Central memory CD4-positive, alpha-beta T cell (primary cell): ENCODE data around the gene CEMIP.
"Not testable (repeated sequence)": the region's sequence is repeated elsewhere in the genome, so short reads cannot be mapped to it uniquely, and the experiment has no call there.

Source experiments
- DNase-seq: peaks from one replicate; pipeline ENCODE4 v3.0.0; 2022

Gene CEMIP

DNA sequence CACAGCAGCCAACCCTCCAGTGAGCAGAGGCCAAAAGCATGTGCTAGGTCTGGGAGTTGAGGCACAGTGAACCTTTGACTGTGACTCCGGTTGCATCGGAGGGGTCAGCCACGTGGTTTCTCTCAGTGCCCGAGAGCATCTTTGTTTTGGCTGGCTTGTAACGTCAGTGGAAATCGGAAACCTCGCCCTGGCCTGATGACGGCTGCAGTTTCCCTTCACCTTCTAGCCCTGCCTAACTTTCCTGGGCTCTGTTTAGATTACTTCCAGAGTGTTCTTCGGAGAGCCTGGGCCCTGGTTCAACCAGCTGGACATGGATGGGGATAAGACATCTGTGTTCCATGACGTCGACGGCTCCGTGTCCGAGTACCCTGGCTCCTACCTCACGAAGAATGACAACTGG is 153.8 kb downstream of the CEMIP start:
- DNase-seq, result no peak

DNA sequence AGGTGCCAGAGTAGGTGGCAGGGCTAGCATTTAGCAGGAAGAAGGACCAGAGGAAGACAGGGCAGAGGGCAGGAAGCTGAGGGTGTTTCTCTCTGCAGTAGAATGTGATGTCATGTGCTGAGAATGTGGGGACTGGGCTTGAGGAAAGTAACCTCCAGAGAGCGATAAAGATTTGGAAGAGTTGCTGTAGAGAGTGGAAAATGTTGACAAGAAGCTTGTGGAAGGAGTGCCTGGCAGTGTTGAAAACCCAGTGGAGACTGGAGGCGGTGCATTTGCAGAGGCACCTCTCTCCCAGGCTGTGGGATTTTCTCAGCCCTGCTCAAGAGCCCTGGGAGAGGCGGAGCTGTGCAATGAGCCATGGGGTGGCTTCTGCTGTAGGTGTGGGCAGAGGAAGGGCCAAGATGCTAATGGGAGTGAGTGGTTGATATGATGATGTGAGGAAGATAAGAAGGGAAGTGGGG is 155.6 kb downstream of the CEMIP start:
- no peak for DNase-seq

DNA sequence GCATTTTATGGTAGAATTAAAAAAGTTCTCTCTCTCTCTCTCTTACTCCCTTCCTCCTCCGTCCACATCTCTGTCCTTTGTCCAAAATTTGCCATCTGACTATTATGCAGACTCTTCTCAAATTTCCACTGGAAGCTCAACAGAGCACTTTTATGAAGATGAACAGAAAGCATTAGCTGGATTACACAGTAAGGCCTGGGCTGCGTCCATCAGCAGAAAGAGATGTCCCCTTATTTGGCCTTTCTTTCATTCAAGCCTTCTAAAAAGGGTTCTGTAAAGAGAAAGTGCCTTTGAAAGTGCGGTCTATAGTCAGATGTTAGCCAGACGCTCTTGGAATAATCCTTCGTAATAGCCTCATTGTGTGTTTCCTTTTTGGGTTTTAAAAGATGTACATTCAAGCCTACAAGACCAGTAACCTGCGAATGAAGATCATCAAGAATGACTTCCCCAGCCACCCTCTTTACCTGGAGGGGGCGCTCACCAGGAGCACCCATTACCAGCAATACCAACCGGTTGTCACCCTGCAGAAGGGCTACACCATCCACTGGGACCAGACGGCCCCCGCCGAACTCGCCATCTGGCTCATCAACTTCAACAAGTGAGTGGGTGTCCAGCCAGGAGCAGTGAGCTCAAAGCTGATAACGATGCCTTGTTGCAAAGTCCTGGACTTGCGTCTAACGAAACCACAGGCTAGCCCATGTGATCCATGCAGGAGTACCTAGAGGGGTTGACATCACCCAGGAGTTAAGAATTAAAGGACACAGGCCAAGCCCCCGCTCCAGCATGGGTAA is 157.3 kb downstream of the CEMIP start:
- no peak for DNase-seq

DNA sequence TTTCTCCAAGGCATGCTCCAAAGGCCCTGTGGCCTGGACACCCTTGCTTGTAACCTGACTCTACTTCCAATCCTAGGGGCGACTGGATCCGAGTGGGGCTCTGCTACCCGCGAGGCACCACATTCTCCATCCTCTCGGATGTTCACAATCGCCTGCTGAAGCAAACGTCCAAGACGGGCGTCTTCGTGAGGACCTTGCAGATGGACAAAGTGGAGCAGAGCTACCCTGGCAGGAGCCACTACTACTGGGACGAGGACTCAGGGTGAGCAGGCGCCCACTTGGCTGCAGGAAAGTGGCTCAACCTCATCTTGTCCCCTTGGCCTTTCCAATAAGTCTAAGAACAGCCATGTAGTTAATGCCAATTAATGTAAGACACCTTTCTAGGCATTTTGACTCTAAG is 158.5 kb downstream of the CEMIP start:
- DNase-seq, result no peak

DNA sequence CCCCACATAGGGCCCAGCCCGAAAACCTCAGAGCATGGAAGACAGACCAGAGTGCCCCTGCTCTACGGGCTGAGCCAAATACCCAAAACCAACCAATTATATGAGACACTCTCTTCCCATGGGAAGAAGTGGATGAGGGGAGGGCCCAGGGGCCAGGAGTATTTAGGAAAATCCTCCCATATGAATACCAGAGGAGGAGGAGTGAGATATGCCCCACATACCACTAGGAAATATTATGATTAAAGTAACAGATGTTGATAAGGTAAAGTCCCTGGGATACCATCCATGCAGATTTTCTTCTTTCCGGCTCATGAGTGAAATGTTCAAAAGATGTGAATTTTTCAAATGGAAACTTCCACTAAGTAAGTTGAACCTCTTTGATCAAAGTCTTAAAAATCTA is 160.0 kb downstream of the CEMIP start:
- DNase-seq, result no peak

DNA sequence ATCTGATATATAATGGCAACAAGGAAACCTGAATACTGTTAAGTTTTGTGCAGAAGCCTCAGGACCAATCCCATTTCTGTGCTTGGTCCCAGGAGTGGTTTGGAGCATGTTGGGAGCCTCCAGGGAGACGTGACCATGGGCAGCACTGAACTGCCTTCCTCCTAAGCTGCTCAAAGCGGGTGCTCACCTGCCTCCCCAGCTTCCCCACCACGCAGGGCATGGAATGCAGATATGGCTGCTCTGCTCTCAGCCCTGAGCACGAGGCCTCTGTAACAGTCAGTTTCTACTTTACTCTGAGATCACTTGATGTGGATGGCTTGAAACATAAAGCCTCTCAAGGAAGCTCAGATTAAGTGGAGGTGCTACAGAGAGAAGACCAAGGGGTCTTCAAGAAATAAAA is 161.2 kb downstream of the CEMIP start:
- DNase-seq, result no peak

DNA sequence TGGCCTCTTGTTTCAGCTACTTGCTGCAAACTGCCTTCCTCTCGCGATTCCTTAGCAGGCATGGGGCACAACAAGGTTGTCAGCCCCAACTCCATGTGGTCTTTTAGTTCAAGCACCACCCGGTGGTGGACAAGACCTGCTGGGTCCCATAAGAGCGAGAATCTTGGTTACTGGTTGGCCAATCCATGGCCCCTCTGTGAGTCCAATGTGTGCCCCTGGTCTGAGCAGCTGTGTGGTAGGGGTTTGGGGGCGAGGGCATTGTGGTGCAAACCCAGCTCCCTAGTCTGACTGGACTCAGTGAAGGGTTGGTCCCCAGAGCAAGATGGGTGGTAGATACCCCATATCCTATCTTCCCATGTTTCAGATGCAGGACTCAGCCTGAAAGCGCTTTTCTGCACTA is 161.7 kb downstream of the CEMIP start:
- no peak for DNase-seq

DNA sequence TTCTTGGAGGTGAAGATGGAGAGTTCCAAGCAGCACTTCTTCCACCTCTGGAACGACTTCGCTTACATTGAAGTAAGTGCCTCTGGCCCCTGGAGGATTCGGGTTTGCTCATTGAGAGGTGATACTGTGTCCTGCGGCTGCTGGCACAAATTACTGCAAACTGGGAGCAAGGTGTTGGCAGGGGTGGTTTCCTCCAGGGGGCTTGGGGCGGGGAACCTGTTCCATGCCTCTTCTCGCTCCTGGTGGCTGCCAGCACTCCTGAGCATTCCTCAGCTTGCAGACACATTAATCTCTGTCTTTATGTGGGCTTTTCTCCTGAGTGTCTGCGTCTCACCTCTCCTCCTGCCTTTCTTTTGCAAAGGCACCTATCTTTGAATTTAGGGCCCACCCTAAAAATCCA is 163.1 kb downstream of the CEMIP start:
- DNase-seq, result no peak

DNA sequence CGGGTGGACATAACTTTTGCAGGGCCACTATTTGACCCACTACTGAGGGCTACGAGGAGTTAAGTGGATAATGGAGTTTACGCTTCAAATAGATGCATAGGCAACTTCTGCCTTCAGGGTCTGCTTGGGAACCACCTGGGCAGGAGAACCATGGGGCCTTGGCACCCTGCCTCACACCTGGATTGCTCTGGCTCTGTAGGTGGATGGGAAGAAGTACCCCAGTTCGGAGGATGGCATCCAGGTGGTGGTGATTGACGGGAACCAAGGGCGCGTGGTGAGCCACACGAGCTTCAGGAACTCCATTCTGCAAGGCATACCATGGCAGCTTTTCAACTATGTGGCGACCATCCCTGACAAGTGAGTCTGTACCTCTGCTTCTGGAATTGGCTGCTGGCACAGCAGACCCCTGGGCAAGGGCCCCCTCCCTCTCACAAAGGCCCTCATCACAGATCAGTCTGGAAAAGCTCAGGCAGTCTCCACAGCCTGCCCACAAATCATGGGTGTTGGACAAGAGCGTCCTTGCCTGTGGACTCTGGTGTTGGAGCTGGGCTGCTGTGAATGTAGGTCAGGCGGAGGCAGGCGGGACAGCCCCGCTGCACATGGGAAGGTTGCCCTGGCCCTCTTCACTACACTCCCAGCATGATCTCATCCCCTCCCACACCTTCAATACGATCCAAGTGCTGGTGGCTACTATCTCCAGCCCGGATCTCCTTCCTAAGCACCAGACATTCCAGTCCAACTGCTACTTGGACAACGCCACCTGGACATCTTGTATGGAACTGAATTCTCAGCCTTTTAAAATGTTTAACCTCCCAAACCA is 163.8 kb downstream of the CEMIP start:
- DNase-seq, result no peak

DNA sequence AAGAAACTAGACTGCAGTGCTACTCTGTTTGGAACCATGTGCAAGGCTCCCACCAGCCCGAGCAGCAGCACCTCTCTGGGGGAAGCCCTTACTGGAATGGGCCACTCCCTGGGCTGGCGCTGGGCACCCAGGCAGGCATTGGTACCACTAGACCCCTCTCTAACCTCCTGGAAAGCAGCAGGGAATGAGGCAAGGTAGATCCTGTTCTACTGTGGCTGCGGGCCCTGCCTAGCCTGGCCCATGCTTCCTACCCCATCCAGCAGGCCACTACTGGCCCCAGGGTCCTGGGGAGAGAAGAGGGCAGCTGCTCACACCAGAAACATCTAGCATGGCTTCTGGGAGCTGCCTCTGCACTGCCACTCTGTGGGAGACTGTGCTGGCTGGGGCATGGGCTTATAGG is 165.6 kb downstream of the CEMIP start:
- no peak for DNase-seq

DNA sequence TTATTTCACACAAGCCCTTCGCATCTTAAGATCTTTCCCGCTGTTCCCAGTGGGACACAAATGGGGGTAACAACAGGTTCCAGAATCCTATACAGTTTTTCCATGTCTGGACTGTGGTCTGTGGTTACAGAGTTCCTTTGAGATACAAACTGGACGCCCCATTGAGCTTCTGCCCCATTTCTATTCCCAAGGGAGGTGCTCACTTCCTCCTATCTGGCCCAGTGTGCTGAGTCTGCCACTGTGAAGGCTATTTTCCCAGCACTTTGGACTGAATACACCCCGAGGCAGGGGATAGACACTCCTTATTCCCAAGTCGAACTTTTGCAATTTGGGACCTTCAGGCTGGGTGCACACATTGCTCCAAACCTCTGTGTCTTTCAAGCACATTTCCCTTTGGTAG is 166.4 kb downstream of the CEMIP start:
- DNase-seq, result no peak

DNA sequence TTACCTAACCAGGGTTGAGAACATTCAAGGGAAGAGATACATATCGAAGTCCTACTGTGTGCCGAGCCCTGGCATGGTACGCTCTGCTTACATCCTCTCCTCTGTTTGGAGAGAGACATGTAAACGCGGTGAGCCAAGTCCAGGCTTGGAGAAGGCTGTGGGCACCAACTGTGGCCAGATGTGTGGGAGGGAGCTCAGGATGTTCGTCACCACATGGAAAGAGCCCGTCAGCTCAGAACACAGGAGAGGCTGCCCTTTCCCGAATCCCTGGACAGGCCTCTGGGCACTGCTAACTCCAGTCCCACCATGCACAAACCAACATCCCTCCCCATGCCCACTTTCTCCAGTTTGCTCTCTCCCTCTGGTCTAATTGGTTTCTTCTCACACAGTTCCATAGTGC is 167.4 kb downstream of the CEMIP start:
- no peak for DNase-seq

DNA sequence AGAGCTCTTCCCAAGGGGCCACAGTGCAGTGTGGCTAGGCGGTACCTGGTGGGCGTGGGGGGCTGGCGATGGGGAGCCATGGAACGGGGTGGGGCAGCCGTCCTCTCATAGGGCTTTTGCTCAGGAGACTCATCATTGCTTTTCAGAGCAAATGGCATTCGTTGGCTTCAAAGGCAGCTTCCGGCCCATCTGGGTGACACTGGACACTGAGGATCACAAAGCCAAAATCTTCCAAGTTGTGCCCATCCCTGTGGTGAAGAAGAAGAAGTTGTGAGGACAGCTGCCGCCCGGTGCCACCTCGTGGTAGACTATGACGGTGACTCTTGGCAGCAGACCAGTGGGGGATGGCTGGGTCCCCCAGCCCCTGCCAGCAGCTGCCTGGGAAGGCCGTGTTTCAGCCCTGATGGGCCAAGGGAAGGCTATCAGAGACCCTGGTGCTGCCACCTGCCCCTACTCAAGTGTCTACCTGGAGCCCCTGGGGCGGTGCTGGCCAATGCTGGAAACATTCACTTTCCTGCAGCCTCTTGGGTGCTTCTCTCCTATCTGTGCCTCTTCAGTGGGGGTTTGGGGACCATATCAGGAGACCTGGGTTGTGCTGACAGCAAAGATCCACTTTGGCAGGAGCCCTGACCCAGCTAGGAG is 169.6 kb downstream of the CEMIP start:
- no peak for DNase-seq

DNA sequence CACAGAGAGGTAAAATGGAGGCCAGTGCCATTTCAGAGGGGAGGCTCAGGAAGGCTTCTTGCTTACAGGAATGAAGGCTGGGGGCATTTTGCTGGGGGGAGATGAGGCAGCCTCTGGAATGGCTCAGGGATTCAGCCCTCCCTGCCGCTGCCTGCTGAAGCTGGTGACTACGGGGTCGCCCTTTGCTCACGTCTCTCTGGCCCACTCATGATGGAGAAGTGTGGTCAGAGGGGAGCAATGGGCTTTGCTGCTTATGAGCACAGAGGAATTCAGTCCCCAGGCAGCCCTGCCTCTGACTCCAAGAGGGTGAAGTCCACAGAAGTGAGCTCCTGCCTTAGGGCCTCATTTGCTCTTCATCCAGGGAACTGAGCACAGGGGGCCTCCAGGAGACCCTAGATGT is 170.6 kb downstream of the CEMIP start:
- no peak for DNase-seq

DNA sequence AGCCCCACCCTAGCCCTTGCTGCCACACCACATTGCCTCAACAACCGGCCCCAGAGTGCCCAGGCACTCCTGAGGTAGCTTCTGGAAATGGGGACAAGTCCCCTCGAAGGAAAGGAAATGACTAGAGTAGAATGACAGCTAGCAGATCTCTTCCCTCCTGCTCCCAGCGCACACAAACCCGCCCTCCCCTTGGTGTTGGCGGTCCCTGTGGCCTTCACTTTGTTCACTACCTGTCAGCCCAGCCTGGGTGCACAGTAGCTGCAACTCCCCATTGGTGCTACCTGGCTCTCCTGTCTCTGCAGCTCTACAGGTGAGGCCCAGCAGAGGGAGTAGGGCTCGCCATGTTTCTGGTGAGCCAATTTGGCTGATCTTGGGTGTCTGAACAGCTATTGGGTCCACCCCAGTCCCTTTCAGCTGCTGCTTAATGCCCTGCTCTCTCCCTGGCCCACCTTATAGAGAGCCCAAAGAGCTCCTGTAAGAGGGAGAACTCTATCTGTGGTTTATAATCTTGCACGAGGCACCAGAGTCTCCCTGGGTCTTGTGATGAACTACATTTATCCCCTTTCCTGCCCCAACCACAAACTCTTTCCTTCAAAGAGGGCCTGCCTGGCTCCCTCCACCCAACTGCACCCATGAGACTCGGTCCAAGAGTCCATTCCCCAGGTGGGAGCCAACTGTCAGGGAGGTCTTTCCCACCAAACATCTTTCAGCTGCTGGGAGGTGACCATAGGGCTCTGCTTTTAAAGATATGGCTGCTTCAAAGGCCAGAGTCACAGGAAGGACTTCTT is 171.3 kb downstream of the CEMIP start:
- DNase-seq, result no peak

DNA sequence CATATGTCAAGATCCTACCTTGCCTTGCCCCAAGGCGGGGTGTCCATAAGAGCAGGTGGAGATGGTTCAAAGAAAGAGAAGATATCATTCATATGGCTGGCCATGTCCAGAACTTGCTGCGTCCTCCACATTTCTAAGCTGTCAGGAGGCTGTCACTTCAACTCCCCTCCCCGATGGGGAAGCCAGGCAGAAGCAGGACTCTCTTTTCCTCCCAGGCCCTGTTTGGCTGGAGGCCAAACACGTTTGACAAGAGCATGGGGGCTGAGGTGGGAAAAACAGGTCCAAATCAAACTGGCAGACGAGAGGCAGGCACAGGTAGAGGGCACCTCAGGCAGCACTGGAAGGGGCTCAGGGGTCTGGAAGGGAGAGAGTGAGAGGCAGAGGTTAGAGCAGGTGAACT is 172.8 kb downstream of the CEMIP start:
- no peak for DNase-seq

DNA sequence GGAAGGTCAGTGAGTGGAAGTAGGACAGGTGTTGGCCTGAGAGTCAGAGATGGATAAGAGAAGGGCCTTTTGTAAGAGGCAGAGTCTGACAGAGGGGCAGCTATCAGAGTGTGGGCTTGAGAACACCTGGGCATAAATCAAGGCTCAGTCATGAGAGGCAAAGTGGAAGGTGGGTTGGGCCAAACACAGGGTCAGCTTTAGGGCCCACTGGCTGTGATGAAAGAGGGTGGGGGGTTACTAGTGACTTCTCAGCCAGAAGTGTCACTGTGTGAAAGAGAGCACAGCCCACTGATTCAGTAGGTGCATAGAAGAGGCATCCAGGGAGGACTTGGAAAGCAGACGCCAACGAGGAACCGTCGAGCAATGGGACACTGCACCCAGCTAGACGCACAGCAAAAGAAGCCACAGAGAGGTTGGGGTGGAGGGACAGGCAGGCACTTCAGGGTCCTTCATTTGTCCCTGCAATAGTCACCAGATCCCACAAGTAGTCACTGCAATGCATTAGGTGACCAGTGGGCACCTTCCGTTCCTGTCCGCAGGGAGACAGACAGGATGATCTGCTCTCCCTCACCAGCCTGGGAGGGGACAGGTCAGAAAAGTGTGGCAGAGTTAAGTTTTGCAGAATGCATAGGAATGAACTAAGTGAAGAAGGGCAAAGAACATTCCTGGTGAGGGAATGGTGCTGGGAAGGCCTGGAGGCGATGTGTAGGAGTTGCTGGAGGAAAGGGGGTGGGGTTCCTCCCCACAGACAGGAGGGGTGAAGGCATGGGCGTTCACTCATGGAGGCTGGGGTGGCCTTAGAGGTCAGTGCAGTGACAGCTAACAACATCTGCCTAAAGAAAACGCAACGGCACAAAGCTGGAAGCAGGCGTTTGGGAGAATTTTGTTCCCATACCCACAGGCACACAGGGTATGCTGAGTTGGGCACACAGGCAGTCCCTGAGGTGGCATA is 174.1 kb downstream of the CEMIP start:
- DNase-seq, result no peak

DNA sequence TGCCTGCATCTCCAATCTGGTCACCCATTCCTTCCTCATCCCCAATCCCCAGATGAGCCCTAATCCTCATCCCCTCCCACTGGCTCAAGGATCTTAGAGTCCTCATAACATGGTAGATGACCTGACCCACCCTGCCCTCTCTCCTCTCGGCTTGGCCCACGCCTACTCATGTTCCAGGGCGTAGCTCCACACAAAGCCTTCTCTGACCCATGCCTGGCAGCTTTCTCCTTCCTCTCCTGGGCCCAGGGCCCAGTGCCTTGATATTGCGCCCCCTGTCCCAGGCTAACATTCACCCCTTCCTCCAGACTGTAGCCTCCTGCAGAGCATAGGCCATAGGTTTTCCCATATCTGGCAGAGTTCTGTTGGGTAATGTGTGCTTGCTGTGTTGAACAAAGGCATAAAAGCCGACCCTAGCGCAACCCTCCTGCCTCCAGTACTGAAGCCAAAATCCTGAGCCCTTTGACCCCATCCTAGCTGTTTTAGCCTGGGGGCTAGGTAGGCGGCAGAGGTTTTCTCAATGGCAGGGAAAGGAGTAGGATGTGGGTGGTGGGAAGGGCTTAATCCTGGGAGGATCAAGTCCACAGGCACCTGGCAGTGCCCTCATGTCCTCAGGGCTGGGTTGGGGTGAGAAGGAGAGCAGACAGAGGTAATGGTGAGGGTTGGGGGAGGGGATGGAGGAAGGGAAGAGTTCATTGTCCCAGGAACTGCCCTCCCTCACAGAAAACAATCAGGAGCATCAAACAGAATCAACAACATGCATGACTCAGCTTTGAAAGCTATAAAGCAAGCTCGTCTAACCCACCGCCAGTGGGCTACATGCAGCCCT is 175.0 kb downstream of the CEMIP start:
- DNase-seq, result no peak

DNA sequence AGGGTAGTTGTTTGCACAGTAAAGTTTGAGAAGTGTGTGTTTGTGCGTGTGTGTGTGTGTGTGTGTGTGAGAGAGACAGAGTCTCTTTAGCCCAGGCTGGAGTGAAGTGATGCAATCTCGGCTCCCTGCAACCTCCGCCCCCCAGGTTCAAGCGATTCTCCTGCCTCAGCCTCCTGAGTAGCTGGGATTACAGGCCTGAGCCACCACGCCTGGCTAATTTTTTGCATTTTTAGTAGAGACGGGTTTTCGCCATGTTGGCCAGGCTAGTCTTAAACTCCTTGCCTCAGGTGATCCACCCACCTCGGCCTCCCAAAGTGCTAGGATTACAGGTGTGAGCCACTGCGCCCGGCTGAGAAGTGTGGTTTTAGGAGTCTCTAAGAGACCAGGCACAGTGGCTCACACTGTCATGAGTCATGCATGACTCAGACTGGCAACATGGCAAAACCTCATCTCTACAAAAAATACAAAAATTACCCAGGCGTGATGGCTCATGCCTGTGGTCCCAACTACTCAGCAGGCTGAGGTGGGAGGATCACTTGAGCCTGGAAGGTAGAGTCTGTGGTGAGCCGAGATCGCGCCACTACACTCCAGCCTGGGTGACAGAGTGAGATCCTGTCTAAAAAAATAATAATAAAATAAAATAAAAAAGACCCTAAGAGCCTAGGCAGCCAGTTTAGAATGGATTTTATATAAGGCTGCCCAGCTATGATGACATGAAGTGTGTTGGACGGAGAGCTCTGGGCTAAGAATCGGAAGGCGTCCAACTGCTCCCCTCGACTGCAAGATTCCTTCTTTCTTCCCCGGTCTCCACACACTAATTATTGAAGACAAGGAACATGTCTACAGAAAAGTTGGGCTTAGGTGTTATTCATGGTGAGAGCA is 176.6 kb downstream of the CEMIP start:
- not testable (repeated sequence) for DNase-seq

DNA sequence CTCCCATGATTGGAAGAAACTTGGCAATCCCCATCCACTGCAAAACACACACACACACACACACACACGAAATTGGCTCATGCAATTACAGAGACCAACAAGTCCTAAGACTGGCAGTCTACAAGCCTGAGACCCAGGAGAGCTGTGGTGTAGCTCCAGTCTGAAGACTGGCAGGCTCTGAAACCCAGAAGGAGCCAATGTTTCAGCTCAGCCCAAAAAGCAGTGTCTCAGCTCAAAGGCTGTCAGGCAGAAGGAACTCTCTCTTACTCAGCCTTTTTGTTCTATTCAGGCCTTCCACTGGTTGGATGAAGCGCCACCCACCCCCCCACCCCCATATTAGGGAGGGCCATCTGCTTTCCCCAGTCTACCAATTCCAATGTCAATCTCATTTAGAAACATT is 178.4 kb downstream of the CEMIP start:
- DNase-seq, result no peak
